Measurements from ENCODE around the gene AMOTL1.

Gene AMOTL1, protein sequence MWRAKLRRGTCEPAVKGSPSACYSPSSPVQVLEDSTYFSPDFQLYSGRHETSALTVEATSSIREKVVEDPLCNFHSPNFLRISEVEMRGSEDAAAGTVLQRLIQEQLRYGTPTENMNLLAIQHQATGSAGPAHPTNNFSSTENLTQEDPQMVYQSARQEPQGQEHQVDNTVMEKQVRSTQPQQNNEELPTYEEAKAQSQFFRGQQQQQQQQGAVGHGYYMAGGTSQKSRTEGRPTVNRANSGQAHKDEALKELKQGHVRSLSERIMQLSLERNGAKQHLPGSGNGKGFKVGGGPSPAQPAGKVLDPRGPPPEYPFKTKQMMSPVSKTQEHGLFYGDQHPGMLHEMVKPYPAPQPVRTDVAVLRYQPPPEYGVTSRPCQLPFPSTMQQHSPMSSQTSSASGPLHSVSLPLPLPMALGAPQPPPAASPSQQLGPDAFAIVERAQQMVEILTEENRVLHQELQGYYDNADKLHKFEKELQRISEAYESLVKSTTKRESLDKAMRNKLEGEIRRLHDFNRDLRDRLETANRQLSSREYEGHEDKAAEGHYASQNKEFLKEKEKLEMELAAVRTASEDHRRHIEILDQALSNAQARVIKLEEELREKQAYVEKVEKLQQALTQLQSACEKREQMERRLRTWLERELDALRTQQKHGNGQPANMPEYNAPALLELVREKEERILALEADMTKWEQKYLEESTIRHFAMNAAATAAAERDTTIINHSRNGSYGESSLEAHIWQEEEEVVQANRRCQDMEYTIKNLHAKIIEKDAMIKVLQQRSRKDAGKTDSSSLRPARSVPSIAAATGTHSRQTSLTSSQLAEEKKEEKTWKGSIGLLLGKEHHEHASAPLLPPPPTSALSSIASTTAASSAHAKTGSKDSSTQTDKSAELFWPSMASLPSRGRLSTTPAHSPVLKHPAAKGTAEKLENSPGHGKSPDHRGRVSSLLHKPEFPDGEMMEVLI

DNA sequence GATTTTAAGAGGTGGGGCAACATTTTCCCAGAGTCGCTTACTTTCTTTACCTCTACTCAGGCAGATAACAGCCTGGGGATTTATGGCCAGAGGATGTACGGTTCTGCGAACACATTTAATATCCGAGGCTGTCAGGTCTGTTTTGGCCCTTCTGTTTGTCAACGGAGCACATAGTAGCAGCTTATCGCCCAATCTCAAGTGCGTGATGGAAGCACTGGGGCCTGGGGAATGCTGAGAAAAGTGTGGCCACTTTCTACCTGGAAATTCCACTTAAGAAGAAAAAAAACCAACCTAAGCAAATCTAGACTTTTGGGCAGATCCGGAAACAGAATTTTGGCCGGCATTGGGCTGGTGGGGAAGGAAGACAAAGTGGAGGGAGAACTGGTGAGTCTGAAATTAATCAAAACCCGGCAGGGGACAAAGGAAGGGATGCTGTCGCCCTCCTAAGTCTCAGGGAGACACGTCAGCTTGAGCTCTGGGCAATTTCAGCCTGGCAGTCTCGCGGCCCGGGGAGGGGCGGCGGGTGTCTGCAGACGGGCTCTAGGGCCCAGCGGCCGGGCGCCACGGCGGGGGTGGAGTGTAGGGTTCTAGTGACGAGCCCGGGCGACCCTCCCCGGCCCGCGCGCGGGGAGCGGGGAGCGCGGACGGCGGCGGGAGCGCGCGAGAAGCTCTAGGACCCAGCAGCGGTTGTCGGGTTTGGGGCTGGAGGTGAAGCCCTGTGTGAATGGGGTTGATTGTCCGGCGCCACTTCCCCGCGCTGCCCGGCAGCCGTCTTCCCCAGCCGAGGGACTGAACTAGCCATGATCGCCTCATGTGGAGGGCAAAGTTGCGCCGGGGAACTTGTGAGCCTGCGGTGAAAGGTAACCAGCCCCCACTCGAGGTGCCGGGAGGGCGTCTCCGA, at the start of gene AMOTL1:
TSS of gene AMOTL1 (plus strand) at position 656 of the 901 bp plus-strand sequence. CDS start at position 812, 156 bp downstream.
- DNase-seq (ENCODE audit: low read depth in 2 of 2, low spot score in 1 of 2): no peak

DNA sequence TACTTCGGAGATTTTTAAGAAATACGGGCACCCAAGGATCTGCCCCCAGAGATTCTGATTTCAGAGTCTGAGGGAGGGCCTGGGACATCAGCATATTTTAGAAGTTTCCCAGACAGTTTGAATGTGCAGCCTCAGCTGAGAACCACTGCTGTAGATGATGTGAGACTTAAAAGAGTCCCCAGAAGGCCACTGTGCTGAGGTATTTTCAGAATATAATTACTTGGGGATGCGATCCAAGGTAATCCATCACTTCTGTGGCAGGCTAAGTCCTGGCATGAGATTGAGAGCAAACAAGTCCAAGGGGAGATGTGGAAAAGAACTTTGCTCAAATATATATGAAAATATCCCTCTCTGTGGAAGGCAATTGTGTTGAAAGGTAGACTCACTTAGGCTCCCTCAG, 48.3 kb upstream of the AMOTL1 start:
- no peak for DNase-seq (ENCODE audit: low read depth in 2 of 2, low spot score in 1 of 2)

DNA sequence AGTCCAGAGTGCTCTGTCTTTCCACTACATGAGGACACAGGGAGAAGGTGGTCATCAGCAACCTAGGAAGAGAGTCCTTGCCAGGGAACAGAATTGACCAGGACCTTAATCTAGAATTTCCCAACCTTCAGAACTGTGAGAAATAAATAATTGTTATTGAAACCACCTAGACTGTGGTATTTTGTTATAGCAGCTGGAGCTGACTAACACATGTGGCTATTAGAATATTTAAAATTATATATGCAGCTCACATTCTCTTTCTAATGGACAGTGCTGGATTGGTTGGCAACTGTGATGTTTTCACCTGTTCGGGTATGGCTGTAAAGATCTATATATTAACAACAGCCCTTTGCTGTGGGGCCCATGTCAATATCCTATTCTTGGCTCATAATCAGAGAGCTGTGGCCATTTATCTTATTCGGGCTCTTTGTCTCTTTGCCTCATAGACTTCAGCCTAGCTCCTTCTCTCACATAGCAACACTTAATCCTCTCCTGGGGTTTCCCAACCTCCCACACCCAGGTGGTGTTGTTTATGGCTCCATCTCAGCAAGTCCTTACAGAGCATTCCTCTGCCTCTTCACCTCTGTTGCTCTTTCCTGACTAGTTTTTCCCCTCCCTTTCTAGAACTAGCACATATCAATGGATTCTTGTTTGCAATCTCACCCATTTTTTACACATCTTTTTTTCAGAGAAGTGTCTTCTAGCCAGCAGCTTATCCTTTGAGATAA, 46.4 kb upstream of the AMOTL1 start:
- DNase-seq (ENCODE audit: low read depth in 2 of 2, low spot score in 1 of 2): no peak

DNA sequence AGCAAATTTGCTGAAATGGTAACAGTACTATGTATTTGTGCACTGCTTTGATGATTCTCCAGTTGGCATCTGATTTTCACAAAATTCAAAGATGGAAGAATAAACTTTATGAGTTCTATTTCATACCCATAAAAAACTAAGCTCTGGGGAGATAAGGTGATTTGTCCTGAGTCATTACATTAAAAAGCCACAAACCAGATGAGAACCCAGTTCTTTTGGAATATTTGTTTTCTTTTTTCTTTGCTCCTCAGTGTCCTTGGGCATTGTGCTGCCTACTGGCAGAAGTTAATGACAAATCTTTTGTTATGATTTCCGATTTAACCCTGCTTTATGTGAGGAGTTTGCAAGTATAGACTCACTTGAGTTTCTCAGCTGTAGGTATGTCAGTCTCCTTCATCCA, 45.4 kb upstream of the AMOTL1 start:
- DNase-seq (ENCODE audit: low read depth in 2 of 2, low spot score in 1 of 2): no peak

DNA sequence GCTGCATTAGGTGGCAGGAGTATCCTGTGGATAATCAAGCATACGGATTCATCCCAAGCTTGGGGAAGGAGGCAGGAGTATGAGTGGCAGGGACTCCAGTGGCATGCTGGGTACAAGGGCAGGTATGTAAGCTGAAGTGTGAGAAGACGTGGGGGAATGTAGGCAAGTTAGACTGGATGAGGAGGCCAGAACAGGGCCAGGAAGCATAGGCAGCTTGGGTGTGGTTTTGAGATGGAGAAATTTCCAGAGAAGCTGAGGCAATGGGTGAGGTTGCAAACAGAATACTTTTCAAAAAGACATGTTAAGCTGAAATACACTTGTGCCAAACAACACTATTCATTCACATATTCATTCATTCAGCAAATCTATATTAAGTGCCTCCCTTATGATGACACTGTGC, 43.1 kb upstream of the AMOTL1 start:
- DNase-seq (ENCODE audit: low read depth in 2 of 2, low spot score in 1 of 2): no peak

DNA sequence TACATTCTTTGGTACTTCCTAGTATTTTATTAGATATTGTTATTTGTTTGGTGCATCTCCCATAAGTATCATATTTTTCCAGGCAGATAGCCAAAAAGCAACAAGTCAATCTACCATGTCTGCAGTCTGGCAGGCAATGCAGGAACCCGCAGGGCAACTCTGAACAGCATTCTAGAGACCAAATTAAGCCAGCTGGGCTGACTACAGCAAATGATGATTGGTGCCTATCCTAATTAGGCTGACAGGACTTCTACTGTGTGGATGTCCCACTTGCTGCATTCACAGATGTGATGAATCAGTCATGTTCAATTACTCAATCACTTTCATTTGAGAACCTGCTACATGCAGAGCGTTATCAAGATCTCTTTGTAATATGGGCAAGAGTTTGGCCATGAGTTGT, 40.3 kb upstream of the AMOTL1 start:
- no peak for DNase-seq (ENCODE audit: low read depth in 2 of 2, low spot score in 1 of 2)

DNA sequence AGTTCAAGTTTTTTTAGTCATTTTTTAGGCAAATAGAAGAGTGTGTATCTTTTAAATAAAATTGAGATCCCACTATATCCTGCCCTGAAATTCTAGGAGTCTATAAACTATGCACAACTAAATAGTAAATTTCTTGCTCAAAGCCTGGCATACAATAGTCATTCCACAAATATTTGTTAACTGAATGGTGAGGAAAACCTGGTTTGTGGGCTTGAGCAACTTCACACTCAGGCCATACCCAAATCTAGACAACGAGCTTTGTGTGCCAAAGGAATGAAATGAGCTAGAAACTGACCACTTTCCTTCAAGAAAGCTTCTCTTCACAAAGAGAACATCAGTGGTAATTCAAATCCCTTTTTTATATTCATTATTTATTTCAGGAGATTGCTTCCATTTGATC, 39.6 kb upstream of the AMOTL1 start:
- no peak for DNase-seq (ENCODE audit: low read depth in 2 of 2, low spot score in 1 of 2)

DNA sequence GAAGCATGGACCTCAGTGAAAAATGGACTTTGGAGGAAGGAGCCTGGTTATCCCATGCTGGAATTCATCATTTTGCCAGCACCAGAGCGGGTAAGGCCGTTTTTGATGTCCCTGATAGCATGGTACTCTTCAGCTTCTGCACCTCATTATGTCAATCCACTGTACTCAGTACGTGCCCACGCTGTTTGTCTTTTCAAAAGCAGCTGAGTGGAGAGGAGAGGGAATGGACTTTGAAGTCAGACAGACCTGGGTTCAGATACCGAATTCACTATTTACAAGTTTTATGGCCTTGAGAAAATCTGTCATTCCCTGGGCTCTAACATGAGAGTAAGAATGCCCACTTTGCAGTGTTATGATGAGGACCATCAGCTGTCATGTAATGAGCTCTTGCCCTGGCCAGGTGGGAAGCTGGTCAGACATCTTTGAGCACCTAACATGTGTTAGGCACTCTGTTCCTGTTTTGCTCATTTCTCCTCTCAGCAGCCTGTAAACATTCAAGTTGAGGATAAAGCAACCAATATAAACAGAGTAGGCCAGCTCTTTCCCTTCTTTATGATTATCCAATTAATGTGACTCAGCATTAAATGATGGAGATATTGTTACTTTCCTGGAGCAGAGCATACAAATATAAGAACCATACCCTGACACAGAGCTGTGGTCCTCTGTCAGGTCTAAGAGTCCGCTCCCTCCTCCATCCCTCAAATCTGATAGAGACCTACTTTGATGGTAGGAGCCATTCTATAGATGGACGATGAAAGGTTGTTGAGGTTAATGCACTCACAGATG, 39.0 kb upstream of the AMOTL1 start:
- DNase-seq (ENCODE audit: low read depth in 2 of 2, low spot score in 1 of 2): no peak

DNA sequence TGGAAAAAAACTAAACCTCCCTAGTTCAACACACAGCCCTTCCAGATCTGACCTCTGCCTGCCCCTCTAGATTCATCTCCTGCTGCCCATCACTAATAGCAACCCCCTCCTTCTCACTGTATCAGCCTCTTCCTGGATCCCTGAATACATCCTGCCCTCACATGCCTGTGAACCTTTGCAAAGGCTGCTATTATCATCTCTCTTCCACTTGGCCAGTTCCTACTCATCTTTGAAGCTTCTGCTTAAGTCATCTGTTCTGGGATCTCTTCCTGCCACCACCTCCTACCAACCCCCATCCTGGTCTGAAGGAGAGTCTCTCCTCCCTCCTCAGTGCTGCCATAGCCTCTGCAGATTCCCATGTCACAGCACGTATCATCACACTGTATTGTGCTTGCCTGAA, 38.0 kb upstream of the AMOTL1 start:
- no peak for DNase-seq (ENCODE audit: low read depth in 2 of 2, low spot score in 1 of 2)

DNA sequence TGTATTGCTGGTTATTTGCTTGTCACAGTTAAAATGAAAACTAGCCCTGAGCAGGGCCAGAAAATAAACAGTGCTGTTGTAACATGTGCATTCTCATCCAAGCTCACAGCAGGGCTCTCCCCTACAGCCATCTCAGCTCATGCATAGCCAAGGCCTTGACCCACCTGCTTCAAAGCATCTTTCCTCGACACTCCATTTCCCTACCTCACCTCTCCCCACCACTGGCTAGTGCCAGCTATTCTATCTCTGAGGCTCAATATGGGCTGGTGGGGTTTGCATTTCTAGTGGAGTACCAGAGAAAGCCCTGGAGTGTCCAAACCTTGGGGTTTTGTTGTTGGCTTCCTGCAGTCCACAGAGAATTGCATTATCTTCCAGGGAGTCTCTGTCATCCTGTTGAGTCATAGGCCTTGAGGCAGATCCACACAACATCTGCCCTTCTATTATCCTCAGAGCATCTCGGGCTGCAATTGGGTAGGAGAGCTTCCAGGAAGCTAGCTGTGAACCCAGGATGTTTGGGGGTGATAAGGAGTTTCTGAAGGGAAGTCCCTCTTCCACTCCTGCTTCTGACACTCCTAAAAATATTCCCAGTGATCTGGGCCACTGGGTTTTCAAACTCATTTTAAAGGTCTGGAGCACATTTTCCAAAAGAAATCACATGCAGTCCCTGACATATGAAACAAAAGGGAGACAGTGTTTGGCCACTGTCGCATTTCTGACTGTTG, 36.1 kb upstream of the AMOTL1 start:
- no peak for DNase-seq (ENCODE audit: low read depth in 2 of 2, low spot score in 1 of 2)

DNA sequence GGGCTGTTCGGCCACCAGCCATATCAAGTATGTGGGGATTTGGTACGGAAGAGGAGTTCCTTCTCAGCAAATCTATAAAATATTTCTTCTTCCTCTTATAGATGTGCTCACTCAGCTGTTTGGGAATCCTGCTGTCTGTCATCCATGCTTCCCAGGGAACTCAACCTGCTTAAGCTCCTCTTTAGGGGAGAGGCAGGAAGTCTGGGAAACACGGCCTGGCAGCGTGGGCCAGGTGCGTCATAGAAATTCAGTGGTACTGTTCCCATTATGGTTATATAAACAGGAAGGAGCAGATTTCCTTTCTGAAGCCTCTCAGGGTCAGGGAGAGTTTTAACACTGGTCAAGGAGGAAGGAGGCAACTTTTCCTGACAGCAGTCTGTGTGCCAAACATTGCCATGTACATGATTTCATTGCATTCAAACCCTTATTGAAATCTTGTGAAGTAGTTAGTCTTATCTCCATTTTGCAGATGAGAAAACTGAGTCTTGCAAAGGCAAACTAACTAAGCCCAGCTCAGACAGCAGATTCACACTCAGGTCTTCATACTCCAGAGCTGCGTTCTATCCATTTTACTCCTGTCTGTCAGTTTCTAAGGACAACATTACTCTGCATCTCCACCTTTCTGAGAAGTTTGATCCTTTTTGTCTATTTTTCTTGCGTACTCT, 35.4 kb upstream of the AMOTL1 start:
- no peak for DNase-seq (ENCODE audit: low read depth in 2 of 2, low spot score in 1 of 2)

DNA sequence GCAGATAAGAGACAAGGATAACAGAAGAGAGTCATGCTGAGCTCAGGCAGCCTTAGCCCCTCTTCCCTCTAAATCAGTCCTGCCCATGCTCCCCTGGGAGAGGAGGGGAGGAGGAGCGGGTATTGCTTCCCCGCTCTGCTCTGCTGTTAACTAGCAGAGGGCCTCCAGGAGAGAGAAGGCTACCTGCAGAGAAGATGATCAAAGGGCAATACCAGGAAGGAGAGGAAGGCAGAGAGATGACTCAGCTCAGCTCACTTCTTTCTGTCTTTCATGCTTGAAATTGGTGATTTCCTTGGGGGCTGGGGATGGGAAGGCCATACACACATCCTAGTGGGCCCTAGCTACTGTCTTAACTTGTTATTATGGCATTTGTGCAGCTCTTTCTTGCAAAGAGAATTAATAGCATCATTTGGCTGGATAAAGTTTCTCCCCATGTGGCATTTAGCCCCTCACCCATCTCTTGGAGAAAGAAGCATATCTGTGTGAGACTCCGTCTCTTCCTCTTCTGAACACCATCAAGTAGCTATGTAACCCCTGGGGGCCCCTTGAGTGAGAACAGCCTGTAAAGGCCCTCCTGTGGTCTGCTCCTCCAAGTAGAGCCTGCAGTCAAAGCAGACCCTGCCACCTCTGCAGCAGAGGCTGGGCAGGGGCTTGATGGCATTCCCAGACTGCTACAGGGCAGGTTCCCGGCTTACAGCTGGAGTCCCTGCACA, 33.4 kb upstream of the AMOTL1 start:
- no peak for DNase-seq (ENCODE audit: low read depth in 2 of 2, low spot score in 1 of 2)

DNA sequence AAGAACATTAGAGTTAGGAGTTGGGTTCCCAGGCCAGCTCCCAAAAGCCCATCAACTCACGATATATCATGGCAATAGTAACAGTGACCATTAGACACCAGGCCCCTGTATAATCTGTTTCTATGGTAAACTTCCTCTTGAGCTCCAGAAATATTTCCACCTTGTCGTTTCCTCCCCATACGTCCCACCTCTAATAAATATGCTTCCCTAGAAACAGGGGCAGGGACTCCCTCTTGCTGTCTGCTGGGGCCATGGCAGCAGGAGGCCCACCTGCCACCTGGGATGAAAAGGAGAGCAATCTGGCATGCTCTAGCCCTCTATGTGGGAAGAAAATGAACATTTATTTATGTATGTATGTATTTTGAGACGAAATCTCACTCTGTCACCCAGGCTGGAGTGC, 32.2 kb upstream of the AMOTL1 start:
- no peak for DNase-seq (ENCODE audit: low read depth in 2 of 2, low spot score in 1 of 2)

DNA sequence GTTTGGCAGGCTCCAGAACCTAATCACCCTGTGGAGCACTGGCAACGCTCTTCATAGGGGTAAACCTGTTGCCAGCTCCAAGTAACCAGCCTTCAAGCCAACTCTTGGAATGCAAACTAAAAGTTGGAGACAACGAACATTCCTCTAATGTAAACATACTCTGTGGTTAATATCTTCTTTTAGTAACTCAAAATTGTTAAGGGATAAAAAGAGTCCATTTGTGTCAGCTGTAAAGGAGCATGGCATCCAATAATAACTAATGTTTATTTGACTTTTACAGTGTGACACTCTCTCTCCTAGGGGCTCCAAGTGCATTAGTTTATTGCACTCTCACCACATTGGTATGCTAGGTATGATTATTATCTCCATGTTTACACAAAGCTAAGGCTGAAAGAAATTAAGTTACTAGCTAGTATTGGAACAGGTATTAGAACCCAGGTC, 31.0 kb upstream of the AMOTL1 start:
- no peak for DNase-seq (ENCODE audit: low read depth in 2 of 2, low spot score in 1 of 2)

DNA sequence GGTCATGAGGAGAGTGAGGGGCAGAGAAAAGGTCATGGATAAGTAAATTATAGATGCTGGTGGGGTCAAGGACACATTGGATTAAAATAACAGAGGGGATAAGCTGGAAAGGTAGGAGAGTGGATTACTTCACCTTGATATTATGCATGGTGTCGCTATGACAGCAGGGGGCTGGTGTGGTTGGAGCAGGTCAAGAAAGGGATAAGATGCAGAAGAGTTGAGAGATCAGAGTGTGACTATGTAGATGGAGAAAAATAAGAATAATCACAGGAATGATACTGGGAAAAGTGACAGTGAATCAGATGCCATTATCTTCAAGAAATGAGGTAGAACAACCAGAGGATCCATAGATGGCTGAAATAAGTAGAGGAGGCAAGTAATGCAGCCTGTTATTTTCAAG, 29.4 kb upstream of the AMOTL1 start:
- no peak for DNase-seq (ENCODE audit: low read depth in 2 of 2, low spot score in 1 of 2)

DNA sequence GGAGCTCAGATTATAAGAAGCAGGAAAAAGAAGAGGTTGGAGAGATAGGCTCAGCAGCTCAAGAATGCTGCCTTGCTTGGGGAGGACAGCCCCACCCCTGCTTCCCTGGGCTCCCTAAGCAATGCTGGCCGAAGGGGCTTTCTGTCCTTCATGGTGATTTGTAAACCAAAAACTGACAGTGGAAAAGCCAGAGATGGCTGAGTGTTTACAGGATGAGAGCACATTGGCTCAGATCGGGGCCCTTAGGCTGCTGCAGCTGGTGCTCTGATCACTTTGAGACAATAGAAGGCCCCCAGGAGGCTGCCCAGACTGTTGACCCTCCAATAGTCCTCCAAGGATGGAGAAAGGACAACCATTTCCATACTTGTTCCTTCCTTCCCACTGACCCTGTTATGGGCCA, 28.8 kb upstream of the AMOTL1 start:
- no peak for DNase-seq (ENCODE audit: low read depth in 2 of 2, low spot score in 1 of 2)

DNA sequence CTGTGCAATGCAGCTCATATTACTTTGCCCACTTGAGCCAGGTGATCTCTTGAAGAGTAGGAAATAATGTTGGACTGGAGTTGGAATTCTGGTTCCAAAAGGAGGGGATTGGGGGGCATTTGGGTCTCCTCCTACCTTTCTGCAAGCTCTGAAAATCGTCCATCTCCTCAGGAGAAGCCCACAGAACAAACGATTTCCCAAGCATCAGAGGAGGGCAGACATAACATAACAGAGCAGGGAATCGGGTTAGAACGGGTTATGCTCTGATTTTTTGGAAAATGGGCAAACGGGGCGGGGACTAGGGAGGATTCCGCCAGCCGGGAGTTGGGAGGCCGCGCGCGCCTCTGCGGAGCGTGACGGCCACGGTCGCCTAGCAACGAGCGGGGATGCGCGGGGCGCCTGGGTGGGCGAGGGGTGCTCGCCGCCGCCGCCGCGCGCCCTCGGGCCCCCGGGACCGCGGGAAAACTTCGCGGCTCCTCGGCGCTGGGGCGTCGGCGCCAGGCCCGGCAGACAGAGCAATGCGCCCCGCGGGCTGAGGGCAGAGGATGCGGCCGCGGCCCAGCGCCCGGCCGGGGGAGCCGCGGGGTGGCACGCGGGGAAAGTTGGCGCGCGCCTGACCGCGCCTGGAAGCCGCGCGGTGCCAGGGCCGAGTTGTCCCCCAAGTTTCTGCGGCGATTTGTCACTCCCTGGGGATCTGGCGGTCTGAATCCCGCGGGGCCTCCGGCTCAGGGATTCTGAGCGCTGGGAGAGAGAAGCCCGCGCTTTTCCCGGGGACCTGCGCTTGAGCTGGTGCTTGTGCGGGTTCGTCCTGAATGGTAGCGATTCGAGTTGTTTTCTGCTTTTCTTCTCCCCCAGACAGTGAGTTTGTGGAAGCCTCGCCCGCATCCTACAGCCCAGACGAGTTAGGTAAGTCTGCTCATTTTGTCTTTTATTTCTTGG, 27.8 kb upstream of the AMOTL1 start:
- no peak for DNase-seq (ENCODE audit: low read depth in 2 of 2, low spot score in 1 of 2)

All from stimulated activated CD8-positive, alpha-beta memory T cell treated with anti-CD3 and anti-CD28 coated beads, Interleukin-4, amount 100 ng/mL, for 4 hours (primary cell).